Measurements from ENCODE around the gene S100A13. TPM values are rescaled to one million over a fixed set of nuclear protein-coding genes. Genes with fewer than 3 reads are reported as not detected.

S100A13 gene
- total RNA-seq, 1 donor from 2014 or later: 172 TPM

GRCh38 chr1:153630384-153630783 lies 3.1 kb upstream of the S100A13 start:
- peaks cover 30% of the 10 kb centered on the region for H3K4me1 ChIP-seq (ENCODE audit: insufficient read depth, low read length)
- H4K20me1 ChIP-seq (ENCODE audit: insufficient read depth, low read length): peaks cover 9% of the 10 kb centered on the region
- no peak overlapping the region for H3K9ac ChIP-seq (ENCODE audit: low read length)
- peaks cover 4% of the 10 kb centered on the region for H3K36me3 Mint-ChIP-seq (ENCODE audit: low read depth, unreplicated experiment)
- no peak overlapping the region for H3K27ac Mint-ChIP-seq (ENCODE audit: unreplicated experiment)
- H3K4me1 Mint-ChIP-seq (ENCODE audit: low read depth, unreplicated experiment): peaks cover 36% of the 10 kb centered on the region
- H2AFZ ChIP-seq (ENCODE audit: low read depth, low read length): no peak overlapping the region
- peaks cover 3% of the 10 kb centered on the region for H3K36me3 ChIP-seq (ENCODE audit: insufficient read depth, low read length)
- H3K4me2 ChIP-seq (ENCODE audit: low read length): no peak overlapping the region
- H3K4me3 ChIP-seq (ENCODE audit: insufficient read depth, low read depth, low read length): no peak overlapping the region
- no peak overlapping the region for H3K4me3 Mint-ChIP-seq (ENCODE audit: unreplicated experiment)
- H3K27ac ChIP-seq (ENCODE audit: low read depth, low read length): no peak overlapping the region
- no peaks in the 10 kb centered on the region for H3K9me3 Mint-ChIP-seq (ENCODE audit: unreplicated experiment)
- FAIRE-seq (no peak), DNase-seq (ENCODE audit: low read depth) (no peak)
- peaks cover 29% of the 10 kb centered on the region for H3K79me2 ChIP-seq (ENCODE audit: insufficient read depth, low read length)
- no peaks in the 10 kb centered on the region for H3K9me3 ChIP-seq (ENCODE audit: insufficient read depth, low read depth, low read length)
- TF ChIP-seq EZH2 (IDR thresholded peaks at IDR 0.05; ENCODE audit: insufficient read depth, low read length) (no peak), CTCF (IDR thresholded peaks at IDR 0.05; ENCODE audit: insufficient read depth, low read depth, low read length) (no peak)
- no peaks in the 10 kb centered on the region for H3K27me3 ChIP-seq (ENCODE audit: insufficient read depth, low read length)
- H3K27me3 Mint-ChIP-seq (ENCODE audit: low read depth, unreplicated experiment): no peaks in the 10 kb centered on the region

GRCh38 chr1:153629971-153630370 lies 2.7 kb upstream of the S100A13 start:
- no peak overlapping the region for H3K27ac ChIP-seq (ENCODE audit: low read depth, low read length)

More at GRCh38 chr1:153629971-153630370, 2.7 kb upstream of the S100A13 start:
- H3K4me3 ChIP-seq (ENCODE audit: insufficient read depth, low read depth, low read length): no peak overlapping the region
- Mint-ChIP-seq H3K4me3 (ENCODE audit: unreplicated experiment) (no peak overlapping the region), H3K9me3 (ENCODE audit: unreplicated experiment) (no peaks in the 10 kb centered on the region), H3K27me3 (ENCODE audit: low read depth, unreplicated experiment) (no peaks in the 10 kb centered on the region), H3K4me1 (ENCODE audit: low read depth, unreplicated experiment) (peaks cover 36% of the 10 kb centered on the region), H3K36me3 (ENCODE audit: low read depth, unreplicated experiment) (peaks cover 5% of the 10 kb centered on the region), H3K27ac (ENCODE audit: unreplicated experiment) (no peak overlapping the region)
- no peak overlapping the region for H3K4me2 ChIP-seq (ENCODE audit: low read length)
- H3K27me3 ChIP-seq (ENCODE audit: insufficient read depth, low read length): no peaks in the 10 kb centered on the region
- peaks cover 12% of the 10 kb centered on the region for H4K20me1 ChIP-seq (ENCODE audit: insufficient read depth, low read length)
- no peaks in the 10 kb centered on the region for H3K9me3 ChIP-seq (ENCODE audit: insufficient read depth, low read depth, low read length)
- no peak overlapping the region for H2AFZ ChIP-seq (ENCODE audit: low read depth, low read length)
- no peak overlapping the region for H3K9ac ChIP-seq (ENCODE audit: low read length)
- no peak for DNase-seq (ENCODE audit: low read depth)
- TF ChIP-seq CTCF (IDR thresholded peaks at IDR 0.05; ENCODE audit: insufficient read depth, low read depth, low read length): no peak
- H3K4me1 ChIP-seq (ENCODE audit: insufficient read depth, low read length): peaks cover 34% of the 10 kb centered on the region
- H3K79me2 ChIP-seq (ENCODE audit: insufficient read depth, low read length): peaks cover 29% of the 10 kb centered on the region
- FAIRE-seq: no peak
- H3K36me3 ChIP-seq (ENCODE audit: insufficient read depth, low read length): peaks cover 8% of the 10 kb centered on the region

Measured in astrocyte (in vitro differentiated cells and primary cell).